LNCaP clone FGC (cell line): ENCODE results near the gene RFTN1.

Experiments used
- DNase-seq: peaks from one replicate; pipeline ENCODE4 v3.0.0-alpha.2; 2011; ENCODE audit warnings: low read depth
- H3K4me3 ChIP-seq: 2 replicates; pipeline ENCODE4 v1.5.1; 2011; ENCODE audit warnings: mild to moderate bottlenecking, low read depth, low read length, control low read depth
- CTCF ChIP-seq: IDR thresholded peaks from 2 replicates; pipeline ENCODE4 v1.5.1; 2012; ENCODE audit warnings: mild to moderate bottlenecking; ENCODE audit not compliant: control insufficient read depth, insufficient read depth; ENCODE audit errors: extremely low read depth

RFTN1 gene

GRCh38 chr3:16326724-16327349 lies 186.7 kb downstream of the RFTN1 start:
- DNase-seq: no peak
- no peak overlapping the region for H3K4me3 ChIP-seq
- no peak for TF ChIP-seq CTCF

- H3K4me3 ChIP-seq: no peak overlapping the region
- no peak for TF ChIP-seq CTCF
- DNase-seq: no peak
These were observed 187.6 kb downstream of the RFTN1 start for GRCh38 chr3:16325850-16326249.

GRCh38 chr3:16323737-16324136 lies 189.8 kb downstream of the RFTN1 start:
- no peak for TF ChIP-seq CTCF
- DNase-seq: no peak
- no peak overlapping the region for H3K4me3 ChIP-seq

GRCh38 chr3:16322189-16322588 lies 191.3 kb downstream of the RFTN1 start:
- TF ChIP-seq CTCF: no peak
- DNase-seq: peak; percentile 33
- no peak overlapping the region for H3K4me3 ChIP-seq

- no peak for DNase-seq
- H3K4me3 ChIP-seq: no peak overlapping the region
- TF ChIP-seq CTCF: no peak
These were observed 192.8 kb downstream of the RFTN1 start for GRCh38 chr3:16320711-16321110.

GRCh38 chr3:16319723-16320122 lies 193.8 kb downstream of the RFTN1 start:
- DNase-seq: no peak
- TF ChIP-seq CTCF: no peak
- no peak overlapping the region for H3K4me3 ChIP-seq

- H3K4me3 ChIP-seq: no peak overlapping the region
- TF ChIP-seq CTCF: peak; percentile 47
- DNase-seq: no peak
These were observed 194.2 kb downstream of the RFTN1 start for GRCh38 chr3:16319307-16319706.
